K562 (cell line): ENCODE measurements around the gene GPATCH2.

ENCODE experiments used
- EGR1 ChIP-seq: fragments of 450-650 bp; conservative IDR thresholded peaks from 2 replicates; pipeline ENCODE4 v1.6.1; 2017; ENCODE audit warnings: mild to moderate bottlenecking
- FOXJ2 ChIP-seq: fragments of 200-800 bp; sonication (Bioruptor generic); IDR thresholded peaks from 2 replicates; pipeline ENCODE4 v1.6.1; 2016; ENCODE audit warnings: missing genetic modification characterization, missing compliant biosample characterization
- KDM1A ChIP-seq, 2 experiments: fragments of 450-650 bp; IDR thresholded peaks; 2 replicates each; pipeline ENCODE4 v1.6.1; 2016; ENCODE audit warnings: mild to moderate bottlenecking in 2 of 2
- TBP ChIP-seq: optimal IDR thresholded peaks from 2 replicates; pipeline ENCODE3; 2011; ENCODE audit warnings: low read depth, low read length, improper control_type of control experiment
- TF ChIP-seq, protein P1 (sequence below): fragments of 450-650 bp; IDR thresholded peaks from 2 replicates; pipeline ENCODE4 v1.6.1; 2014; ENCODE audit warnings: low read depth, mild to moderate bottlenecking, moderate library complexity, borderline replicate concordance
- TF ChIP-seq, protein P2 (sequence below): fragments of 450-650 bp; IDR thresholded peaks from 2 replicates; pipeline ENCODE4 v1.7.1; 2018; ENCODE audit warnings: mild to moderate bottlenecking, low read depth; ENCODE audit not compliant: partially characterized antibody
- TF ChIP-seq, protein P3 (sequence below): fragments of 250-450 bp; sonication (Bioruptor Pico); IDR thresholded peaks from 2 replicates; pipeline ENCODE4 v1.9.0; 2021; ENCODE audit warnings: mild to moderate bottlenecking
- TF ChIP-seq, protein P4 (sequence below), 3 experiments: IDR thresholded peaks in 2 of 3; conservative IDR thresholded peaks in 1 of 3; 2 replicates each; pipeline ENCODE4 v1.5.1; 2011 to 2012; ENCODE audit warnings: low read length in 3 of 3, mild to moderate bottlenecking in 3 of 3, control low read depth in 2 of 3, improper control_type of control experiment in 1 of 3, inconsistent platforms in 1 of 3, low read depth in 1 of 3, mixed read lengths in 1 of 3, moderate library complexity in 1 of 3; ENCODE audit not compliant: insufficient read depth in 2 of 3
- TF ChIP-seq, protein P5 (sequence below): sonication (generic); formaldehyde crosslinking; IDR thresholded peaks from 2 replicates; pipeline ENCODE4 v1.8.1; 2022; ENCODE audit warnings: missing genetic modification reagents

DNA sequence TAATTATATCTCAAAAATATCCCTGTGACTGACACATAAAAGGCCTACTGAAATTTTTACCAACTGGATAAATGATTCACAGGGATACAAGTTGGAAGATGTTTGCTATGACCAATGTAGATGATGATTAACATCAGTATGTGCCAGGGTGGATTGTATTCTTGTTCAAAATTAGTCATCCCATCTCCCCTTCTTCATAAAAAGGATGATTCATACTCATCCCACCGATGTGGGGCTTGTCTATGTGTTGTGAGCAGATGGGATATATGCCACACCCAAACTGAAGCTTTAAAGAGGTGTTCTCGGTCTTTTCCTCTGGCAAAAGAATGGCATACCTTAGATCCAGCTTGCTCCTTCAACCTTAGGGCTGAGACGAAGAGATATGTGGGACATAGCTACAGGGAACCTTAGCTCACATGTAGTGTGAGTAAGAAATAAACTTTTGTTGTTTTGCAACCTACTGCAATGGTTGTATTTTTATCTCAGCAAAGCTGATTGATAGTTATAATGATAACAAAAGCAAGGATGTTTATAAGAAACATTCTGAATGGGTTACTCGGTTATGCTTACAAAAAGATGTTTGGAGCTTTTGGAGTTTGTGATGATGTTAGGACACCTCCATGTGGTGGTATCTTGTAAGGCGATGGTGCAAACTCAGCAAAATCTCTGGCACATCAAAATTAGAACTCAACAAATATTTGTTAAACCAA lies 29.6 kb upstream of the GPATCH2 start:
- TF ChIP-seq FOXJ2 (tag), result no peak
- TF ChIP-seq, protein P1, sequence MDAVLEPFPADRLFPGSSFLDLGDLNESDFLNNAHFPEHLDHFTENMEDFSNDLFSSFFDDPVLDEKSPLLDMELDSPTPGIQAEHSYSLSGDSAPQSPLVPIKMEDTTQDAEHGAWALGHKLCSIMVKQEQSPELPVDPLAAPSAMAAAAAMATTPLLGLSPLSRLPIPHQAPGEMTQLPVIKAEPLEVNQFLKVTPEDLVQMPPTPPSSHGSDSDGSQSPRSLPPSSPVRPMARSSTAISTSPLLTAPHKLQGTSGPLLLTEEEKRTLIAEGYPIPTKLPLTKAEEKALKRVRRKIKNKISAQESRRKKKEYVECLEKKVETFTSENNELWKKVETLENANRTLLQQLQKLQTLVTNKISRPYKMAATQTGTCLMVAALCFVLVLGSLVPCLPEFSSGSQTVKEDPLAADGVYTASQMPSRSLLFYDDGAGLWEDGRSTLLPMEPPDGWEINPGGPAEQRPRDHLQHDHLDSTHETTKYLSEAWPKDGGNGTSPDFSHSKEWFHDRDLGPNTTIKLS, result no peak
- TF ChIP-seq, protein P2, sequence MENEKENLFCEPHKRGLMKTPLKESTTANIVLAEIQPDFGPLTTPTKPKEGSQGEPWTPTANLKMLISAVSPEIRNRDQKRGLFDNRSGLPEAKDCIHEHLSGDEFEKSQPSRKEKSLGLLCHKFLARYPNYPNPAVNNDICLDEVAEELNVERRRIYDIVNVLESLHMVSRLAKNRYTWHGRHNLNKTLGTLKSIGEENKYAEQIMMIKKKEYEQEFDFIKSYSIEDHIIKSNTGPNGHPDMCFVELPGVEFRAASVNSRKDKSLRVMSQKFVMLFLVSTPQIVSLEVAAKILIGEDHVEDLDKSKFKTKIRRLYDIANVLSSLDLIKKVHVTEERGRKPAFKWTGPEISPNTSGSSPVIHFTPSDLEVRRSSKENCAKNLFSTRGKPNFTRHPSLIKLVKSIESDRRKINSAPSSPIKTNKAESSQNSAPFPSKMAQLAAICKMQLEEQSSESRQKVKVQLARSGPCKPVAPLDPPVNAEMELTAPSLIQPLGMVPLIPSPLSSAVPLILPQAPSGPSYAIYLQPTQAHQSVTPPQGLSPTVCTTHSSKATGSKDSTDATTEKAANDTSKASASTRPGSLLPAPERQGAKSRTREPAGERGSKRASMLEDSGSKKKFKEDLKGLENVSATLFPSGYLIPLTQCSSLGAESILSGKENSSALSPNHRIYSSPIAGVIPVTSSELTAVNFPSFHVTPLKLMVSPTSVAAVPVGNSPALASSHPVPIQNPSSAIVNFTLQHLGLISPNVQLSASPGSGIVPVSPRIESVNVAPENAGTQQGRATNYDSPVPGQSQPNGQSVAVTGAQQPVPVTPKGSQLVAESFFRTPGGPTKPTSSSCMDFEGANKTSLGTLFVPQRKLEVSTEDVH, result no peak
- no peak for TF ChIP-seq TBP
- TF ChIP-seq, protein P3, sequence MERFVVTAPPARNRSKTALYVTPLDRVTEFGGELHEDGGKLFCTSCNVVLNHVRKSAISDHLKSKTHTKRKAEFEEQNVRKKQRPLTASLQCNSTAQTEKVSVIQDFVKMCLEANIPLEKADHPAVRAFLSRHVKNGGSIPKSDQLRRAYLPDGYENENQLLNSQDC (CRISPR knock-in tag), result no peak
- TF ChIP-seq EGR1, result no peak
- no peak for TF ChIP-seq KDM1A (IDR thresholded peaks at IDR 0.05)
- TF ChIP-seq, protein P4, sequence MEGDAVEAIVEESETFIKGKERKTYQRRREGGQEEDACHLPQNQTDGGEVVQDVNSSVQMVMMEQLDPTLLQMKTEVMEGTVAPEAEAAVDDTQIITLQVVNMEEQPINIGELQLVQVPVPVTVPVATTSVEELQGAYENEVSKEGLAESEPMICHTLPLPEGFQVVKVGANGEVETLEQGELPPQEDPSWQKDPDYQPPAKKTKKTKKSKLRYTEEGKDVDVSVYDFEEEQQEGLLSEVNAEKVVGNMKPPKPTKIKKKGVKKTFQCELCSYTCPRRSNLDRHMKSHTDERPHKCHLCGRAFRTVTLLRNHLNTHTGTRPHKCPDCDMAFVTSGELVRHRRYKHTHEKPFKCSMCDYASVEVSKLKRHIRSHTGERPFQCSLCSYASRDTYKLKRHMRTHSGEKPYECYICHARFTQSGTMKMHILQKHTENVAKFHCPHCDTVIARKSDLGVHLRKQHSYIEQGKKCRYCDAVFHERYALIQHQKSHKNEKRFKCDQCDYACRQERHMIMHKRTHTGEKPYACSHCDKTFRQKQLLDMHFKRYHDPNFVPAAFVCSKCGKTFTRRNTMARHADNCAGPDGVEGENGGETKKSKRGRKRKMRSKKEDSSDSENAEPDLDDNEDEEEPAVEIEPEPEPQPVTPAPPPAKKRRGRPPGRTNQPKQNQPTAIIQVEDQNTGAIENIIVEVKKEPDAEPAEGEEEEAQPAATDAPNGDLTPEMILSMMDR (IDR thresholded peaks at IDR 0.05 in 2 of 3, conservative IDR thresholded peaks at IDR 0.05 in 1 of 3; ENCODE audit: insufficient read depth in 2 of 3, low read depth in 1 of 3, low read length in 3 of 3), result 0 out of 6 replicates have a peak, but pooled peaks of 1 of the 3 experiments have one; percentile 1
- TF ChIP-seq, protein P5, sequence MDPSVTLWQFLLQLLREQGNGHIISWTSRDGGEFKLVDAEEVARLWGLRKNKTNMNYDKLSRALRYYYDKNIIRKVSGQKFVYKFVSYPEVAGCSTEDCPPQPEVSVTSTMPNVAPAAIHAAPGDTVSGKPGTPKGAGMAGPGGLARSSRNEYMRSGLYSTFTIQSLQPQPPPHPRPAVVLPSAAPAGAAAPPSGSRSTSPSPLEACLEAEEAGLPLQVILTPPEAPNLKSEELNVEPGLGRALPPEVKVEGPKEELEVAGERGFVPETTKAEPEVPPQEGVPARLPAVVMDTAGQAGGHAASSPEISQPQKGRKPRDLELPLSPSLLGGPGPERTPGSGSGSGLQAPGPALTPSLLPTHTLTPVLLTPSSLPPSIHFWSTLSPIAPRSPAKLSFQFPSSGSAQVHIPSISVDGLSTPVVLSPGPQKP (CRISPR knock-in tag), result no peak
